Activated T-cell treated with anti-CD3 and anti-CD28 coated beads, Interleukin-2, amount 50 U/mL, for 48 hours (primary cell): ENCODE measurements around the gene IFNA16.
"Not testable (repeated sequence)": the region's sequence is repeated elsewhere in the genome, so short reads cannot be mapped to it uniquely, and the experiment has no call there.

Experiments used
- DNase-seq, 2 experiments: peaks; one replicate each; pipeline ENCODE4 v3.0.0-alpha.2; 2020

The IFNA16 gene

GRCh38 chr9:21217211-21217610, at the start of gene IFNA16:
Gene IFNA16 (minus strand): TSS chr9:21217311. CDS start chr9:21217305, 6 bp downstream.
- not testable (repeated sequence) for DNase-seq

- DNase-seq = no peak
These were observed 48.5 kb upstream of the IFNA16 start for GRCh38 chr9:21265421-21266189.

DNA sequence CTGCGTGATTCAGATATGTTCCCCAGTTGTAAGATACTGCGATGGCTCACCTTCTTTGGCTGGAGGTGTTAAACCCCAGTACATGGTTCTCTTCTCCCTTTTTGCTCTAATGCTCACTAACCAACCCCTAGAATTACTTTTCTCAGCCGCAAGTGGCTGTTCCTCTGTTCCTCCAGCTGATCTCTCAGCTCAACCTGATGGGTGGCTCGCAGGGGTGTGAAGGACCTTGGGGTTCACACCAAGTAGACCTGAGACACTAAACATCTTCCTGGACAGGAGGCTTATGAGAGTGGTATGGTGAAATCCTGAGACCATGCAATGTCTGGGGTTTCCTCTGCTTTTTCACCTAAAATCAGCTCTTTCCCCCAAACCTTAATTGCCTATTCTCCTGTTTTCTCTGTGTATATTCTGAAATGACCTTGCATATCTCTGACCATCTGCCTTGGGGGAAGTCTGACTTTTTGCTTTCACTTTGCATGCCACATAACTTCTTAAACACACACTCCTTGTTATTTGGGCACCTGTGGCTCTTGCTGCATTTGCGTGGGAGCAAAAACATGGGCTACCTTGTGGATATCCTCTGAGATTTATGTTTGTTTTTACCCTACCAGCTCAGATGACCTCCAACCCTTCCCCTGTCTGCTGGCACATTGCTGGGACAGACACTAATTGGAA, 38.6 kb upstream of the IFNA16 start:
- no peak for DNase-seq

DNA sequence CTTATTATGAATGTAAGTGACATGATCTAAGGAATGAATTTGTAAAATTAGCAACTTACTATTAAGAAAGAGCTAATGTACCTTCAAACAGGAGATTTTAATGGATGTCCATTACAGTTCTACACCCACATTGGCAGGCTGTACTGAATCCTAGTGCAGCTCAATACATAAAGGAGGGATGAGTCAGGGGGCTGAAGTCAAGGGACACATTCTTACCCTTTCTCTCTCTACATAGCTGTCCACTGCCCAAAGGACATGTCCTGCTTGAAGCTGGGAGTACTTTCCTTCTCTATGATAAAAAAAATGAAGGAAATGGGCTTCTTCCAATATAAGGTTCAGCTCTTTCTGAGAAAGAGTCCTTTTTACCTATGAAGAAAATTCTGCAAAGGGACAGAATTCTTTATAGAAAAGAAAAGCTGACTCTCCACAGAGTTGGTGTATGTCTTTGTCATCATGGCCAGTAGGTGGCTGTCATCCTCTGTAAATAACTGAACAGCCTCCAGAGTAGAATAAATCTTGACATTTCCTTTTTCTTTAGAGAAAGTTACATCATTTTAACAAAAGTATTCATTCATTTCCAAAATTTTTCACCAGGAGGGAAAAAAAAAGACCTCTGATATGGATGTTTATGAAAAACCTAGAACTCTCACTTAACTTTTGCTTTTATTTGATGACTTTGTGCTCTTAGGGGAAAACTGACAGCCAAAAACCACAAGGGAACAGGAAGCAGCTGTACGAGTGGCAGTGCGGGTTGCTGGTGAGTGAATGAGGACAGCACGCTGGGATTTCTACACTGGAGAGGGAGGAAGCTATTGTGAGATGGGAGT, 35.8 kb upstream of the IFNA16 start:
- no peak for DNase-seq

DNA sequence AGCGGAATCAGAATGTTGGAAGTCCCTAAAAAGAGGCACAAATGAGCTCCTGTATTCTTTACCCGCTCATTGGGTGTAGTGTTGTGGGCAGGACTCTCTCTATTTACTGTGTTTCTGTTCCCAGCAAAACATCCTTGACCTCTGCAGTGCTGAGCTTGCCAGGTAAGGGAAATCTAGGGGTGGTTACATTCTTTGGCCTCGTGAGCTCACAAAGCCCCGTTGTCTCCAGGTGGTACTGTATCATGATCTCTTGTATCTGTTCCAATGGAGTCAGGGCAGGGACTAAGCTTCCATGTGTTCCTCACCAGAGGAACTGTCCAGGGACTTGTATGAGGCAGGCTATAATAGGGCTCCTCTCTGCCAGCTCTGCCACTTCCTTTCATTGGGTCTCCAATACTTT, 34.5 kb upstream of the IFNA16 start:
- no peak for DNase-seq

- DNase-seq = no peak
These were observed 34.1 kb upstream of the IFNA16 start for GRCh38 chr9:21251190-21251589.

DNA sequence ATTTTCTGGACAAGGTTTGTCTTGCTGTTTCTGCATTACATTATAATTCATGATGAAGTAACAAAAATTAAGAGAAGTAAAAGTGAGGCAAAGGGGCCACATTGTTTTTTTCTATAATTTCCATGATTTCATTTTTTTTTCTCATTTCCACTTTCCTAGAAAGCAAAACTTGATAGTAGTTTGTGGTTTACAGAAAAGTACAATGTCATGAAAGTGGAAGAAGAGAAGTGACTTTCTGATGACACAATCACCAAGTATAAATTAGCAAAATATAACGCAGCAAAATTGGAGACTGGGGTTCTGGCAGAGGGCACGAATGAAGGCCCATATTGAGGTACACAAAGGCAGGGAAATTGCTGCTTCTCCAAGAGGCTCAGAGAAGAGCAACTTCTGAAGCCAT, 27.7 kb upstream of the IFNA16 start:
- no peak for DNase-seq

DNA sequence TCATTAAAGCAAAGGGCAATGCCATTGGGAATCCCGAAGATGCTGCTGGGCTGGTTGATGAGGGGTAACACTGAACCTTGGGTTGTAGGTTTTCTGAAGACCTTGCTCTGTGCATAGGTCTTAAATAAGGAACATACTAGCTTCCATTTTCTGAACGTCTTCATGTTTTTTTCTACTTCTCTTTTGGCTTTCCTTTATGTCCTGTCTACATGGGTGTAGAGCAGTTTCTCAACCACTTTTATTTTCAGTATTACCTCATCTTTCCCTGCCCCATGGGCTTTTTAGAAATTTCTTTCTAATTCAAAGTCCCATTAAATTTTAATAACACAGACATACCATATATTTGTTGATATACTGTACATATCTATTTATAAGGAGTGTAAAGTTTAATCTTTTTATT, 22.8 kb upstream of the IFNA16 start, which contains the start of gene IFNA14:
Gene IFNA14 (minus strand): TSS at position 95 of the 400 bp plus-strand sequence. CDS start 70 bp downstream, at position 25.
- no peak for DNase-seq

GRCh38 chr9:21236360-21236714, 19.2 kb upstream of the IFNA16 start:
- DNase-seq = not testable (repeated sequence)

- not testable (repeated sequence) for DNase-seq
These were observed 18.6 kb upstream of the IFNA16 start for GRCh38 chr9:21235468-21236359.

DNA sequence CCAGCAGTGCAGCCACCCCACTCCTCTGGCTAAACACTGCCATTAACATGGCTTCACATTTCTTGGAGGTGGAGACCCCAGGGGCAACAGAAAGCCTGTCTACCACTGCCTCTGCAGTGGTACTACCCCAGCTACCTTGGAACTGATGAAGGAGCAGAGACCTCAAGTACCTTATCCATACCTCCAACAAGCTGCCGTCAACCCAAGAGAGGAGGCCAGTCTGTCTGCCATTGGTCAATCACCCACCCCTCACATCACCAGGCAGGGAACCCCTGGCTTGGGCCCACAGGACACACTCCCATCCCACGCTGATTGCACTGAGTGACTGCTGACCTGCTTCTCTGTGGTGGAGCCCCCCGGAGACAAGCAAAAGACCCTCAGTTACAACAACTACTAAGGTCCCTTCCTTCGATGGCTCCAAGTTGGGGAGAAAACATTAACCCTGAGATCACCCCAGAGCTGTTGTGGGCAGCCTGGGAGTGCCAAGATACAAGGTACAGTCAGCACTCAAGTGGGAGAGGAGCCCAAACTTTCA, 17.1 kb upstream of the IFNA16 start:
- no peak for DNase-seq

DNA sequence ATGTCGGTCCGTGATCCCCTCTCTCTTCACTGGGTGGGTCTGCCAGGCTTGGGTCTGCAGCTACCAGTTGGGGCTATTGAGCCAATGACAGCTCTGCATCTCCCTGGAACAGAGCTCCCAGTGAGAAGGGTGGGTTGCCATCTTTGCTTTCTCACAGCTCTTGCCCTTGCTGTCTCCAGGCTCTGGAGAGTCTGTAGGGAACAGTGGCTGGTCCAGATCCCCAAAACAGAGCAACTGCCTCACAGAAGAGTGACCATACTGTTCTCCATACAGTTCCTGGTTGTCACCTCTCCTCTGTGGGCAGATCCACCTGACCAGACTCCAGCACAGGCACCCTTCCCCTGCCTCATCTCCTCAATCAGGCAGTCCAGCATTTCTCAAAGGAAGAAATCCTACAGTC, 16.1 kb upstream of the IFNA16 start:
- no peak for DNase-seq

GRCh38 chr9:21228122-21228521, 11.0 kb upstream of the IFNA16 start, which contains the start of gene IFNA17:
Gene IFNA17 (minus strand): TSS chr9:21228222. CDS start chr9:21228173, 49 bp downstream.
- no peak for DNase-seq

DNA sequence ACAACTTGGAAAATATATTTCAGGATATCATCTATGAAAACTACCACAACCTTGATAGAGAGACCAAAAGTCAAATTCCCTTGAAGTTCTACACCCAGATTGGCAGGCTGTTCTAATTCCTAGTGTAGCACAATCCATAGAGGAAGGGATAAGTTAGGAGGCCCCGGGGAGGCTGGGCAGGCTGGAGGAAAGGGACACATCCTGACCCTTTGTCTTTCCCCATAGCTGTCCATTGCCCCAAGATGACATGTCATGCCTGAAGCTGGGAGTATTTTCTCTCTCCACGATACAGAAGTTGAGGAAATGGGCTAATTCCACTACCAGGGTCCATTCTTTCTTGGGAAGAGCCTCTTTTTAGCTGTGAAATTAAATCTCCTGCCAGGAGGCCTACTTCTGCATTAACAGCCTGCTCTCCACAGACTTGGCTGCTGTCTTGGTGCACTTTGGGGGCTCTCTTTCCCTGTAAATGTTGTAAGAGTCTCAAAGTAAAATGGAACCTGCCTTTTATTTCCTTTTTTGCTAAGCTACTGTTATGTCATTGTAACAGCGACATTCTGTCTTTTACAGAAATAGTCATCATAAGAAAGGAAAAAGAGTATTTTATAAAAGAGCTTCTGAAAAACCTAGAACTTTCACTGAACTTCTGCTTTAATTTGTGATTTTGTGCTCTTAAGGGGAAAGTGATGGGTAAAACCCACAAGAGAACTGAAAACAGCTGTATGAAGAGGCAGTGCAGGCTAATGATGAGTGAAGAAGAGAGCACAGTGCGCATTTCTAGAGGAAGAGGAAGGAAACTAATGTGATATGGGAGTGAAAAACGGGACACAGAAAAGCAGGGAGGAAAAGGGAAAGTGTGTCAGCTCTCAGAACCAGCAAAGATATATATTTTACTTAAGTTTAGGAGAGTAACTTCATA, 3.4 kb downstream of the IFNA16 start:
- not testable (repeated sequence) for DNase-seq

DNA sequence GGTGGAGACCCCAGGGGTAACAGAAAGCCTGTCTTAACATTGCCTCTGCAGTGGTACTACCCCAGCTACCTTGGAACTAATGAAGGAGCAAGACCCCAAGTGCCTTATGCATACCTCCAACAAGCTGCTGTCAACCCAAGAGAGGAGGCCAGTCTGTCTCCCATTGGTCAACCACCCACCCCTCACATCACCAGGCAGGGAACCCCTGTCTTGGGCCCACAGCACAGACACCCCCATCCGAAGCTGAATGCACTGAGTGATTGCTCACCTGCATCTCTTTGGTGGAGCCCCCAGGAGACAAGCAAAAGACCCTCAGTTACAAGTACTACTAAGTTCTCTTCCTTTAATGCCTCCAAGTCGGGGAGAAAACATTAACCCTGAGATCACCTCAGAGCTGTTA, 5.0 kb downstream of the IFNA16 start:
- not testable (repeated sequence) for DNase-seq

DNA sequence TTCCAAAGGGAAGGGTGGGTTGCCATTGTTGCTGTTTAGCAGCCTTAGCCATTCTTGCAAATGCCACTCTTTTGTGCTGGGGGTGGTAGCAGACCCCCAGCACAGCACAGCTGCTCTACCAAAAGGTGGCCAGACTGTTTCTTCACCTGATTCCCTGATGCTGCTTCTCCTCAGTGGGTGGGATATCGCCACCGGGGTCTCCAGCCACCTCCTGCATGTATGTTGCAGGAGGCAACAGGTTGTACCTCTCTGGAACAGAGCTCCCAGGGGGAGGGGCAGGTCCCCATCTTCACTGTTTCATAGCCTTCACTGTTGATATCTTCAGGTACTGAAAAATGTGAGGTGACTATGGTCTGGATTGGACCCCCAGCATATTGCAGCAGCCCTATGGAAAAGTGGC, 6.3 kb downstream of the IFNA16 start:
- DNase-seq = not testable (repeated sequence)

DNA sequence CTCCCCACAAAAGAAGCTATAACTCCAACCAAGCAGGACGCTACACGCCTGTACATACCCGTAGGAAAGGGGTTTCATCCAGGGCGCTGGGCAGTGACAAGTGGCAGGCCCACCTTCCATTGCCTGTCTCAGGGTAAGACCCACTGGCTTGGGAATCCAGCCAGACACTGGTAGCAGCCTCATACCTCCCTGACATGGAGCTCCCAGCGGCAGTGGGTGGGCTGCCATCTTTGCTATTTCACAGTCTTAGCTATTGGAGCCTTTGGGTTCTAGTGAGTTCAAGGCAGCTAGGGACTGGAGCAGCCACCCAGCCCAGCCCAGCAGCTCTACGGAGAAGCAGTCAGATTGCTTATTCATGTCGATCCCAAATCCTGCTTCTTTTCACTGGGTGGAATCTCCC, 6.8 kb downstream of the IFNA16 start:
- no peak for DNase-seq

DNA sequence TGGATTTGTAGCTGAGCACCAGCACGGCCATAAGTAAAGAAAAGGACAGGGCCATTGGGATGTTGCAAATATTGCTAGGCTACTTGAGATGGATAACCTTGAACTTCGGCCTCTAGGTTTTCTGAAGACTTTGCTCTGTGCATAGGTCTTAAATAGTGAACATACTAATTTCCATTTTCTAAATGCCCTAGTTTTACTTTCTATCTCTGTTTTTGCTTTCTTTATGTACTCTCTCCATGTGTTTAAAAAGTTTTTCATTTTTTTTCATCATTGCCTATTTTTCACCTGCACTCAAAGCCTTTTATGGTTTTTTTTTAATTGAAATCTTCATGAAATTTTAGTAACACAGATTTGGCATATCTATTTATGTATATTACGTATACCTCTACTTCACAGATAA, 10.1 kb downstream of the IFNA16 start, which contains the start of gene IFNA10:
Gene IFNA10 (minus strand): TSS at position 101 of the 400 bp plus-strand sequence. CDS start 46 bp downstream, at position 55.
- DNase-seq = not testable (repeated sequence)

- DNase-seq = no peak
These were observed 11.9 kb downstream of the IFNA16 start for GRCh38 chr9:21205204-21205603.

DNA sequence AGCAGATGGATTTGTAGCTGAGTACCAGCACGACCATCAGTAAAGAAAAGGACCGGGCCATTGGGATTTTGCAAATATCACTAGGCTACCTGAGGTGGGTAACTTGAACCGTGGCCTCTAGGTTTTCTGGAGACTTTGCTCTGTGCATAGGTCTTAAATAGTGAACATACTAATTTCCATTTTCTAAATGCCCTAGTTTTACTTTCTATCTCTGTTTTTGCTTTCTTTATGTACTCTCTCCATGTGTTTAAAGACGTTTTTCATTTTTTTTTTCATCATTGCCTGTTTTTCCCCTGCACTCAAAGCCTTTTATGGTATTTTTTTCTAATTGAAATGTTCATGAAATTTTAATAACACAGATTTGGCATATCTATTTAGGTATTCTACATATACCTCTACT, 15.0 kb downstream of the IFNA16 start, which contains the start of gene IFNA7:
Gene IFNA7 (minus strand): TSS at position 101 of the 400 bp plus-strand sequence. CDS start 40 bp downstream, at position 61.
- DNase-seq = not testable (repeated sequence)
